ENCODE data around the gene ERFE. TPM values are rescaled to one million over a fixed set of nuclear protein-coding genes. Genes with fewer than 3 reads are reported as not detected.

ERFE gene
- total and polyA plus RNA-seq, 9 of the 15 experiments (the other 6 are each of a cell fraction or from before 2014, with no cell fraction given): 0.55 to 8.2 (median 3.7) TPM

DNA sequence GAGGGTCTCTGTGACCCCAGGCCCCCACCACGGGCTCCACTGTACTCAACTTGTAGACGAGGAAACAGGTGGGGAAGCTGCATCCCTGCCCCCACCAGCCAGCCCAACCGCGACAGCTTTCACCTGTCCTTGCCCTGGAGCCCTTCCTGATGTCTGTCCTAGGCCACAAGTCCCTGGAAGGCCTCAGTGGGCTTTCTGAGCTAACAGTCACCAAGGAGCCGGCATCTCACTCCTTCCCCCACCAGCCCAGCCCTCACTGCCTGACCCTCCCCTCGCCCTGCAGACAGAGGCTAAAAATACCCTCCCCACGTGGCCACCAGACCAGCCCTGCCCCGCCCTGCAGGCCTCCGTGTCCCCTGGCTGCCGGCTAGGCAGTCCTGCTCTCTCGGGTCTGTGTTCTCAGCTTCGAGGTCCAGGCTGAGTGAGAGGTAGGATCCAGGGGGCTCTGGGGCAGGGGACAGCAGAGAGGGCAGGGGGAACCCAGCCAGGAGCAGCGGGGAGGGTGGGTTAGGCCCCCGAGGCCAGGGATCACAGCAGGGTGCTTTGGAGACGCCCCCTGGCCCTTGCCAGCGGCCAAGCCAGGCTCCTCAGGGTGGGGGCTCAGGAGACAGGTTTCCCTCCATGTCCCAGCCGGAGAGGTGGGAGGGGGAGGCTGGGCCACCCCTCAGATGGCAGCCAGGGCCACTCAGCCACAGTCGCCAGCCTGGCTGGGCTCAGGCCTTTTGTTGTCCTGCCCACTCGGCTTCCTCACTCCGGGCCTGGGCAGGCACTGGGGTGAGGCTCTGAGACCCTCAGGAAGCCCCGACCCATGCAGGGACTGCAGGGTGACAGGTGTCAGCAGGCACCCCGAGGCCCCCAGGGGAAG is 20.2 kb upstream of the ERFE start, which contains the start of gene KLHL30:
KLHL30 (plus strand) TSS at position 338 of the 865 bp plus-strand sequence. CDS start 2,087 bp downstream, outside the sequence.
- ChIA-PET POLR2A (no interaction called here), CTCF (ENCODE audit: low intra/inter-chr PET ratio) (no interaction called here)
- no peak within 1 kb of the TSS for H3K27ac ChIP-seq (ENCODE audit: extremely low read depth, low read depth, low read length)
- H3K4me3 ChIP-seq: no peak within 1 kb of the TSS
- DNase-seq (ENCODE audit: extremely low read depth in 1 of 4, low spot score in 3 of 4): peak in 2 of 4 experiments; percentile 38 to 50
- peaks cover 0 to 9% of the 10 kb centered on the region in 2 experiments; a peak in 2 of 5 replicates for H3K27me3 ChIP-seq (ENCODE audit: control insufficient read depth in 2 of 2, insufficient read depth in 2 of 2, low read length in 2 of 2)
- H3K4me2 ChIP-seq (ENCODE audit: insufficient read depth, low read length): peak within 1 kb of the TSS; percentile 21; the same call in 1 of the 2 replicates
- H3K9ac ChIP-seq (ENCODE audit: insufficient read depth in 1 of 2, low read depth in 2 of 2, low read length in 2 of 2): peak within 1 kb of the TSS in 1 of 2 experiments; percentile 43; a peak in 2 of 4 replicates
- 20% methylated on average over 12 of the region's 22 CpGs for WGBS (ENCODE audit: insufficient coverage, low coverage, missing lambda C conversion rate)
- H3K79me2 ChIP-seq (ENCODE audit: control insufficient read depth, insufficient read depth, low read length): no peaks in the 10 kb centered on the region
- in situ Hi-C loops (cut with MboI): no loop called here
- H3K9me3 ChIP-seq (replicated peaks; ENCODE audit: control insufficient read depth, insufficient read depth, low read depth, low read length): no peaks in the 10 kb centered on the region
- H2AFZ ChIP-seq (ENCODE audit: low read depth, low read length): peak within 1 kb of the TSS; percentile 68
- intact Hi-C loops (cut with micrococcal nuclease): loop anchor here (10.0 kb wide), 1 partner anchor 284 kb away; the partner anchor contains the start of gene RAMP1
- H3K9me1 ChIP-seq (ENCODE audit: control insufficient read depth, insufficient read depth, low read length): no peaks in the 10 kb centered on the region
- peaks cover 6 to 62% of the 10 kb centered on the region in 2 experiments; a peak in 4 of 5 replicates for H3K4me1 ChIP-seq (replicated peaks in 1 of 2; ENCODE audit: control insufficient read depth in 2 of 2, insufficient read depth in 2 of 2, low read length in 2 of 2)
- peaks cover 2% of the 10 kb centered on the region; the same call in 1 of the 2 replicates for H4K20me1 ChIP-seq (replicated peaks; ENCODE audit: control insufficient read depth, insufficient read depth, low read length)
- ATAC-seq: peak; percentile 50; the same call in 2 of the 3 replicates
- no TSS peak for BruUV-seq (replicated peaks)
- FAIRE-seq: no peak
- H3K36me3 ChIP-seq (ENCODE audit: control insufficient read depth, insufficient read depth, low read length): no peaks in the 10 kb centered on the region
- TF ChIP-seq HEY1 (CRISPR knock-in tag; IDR thresholded peaks at IDR 0.05; ENCODE audit: borderline replicate concordance) (no peak), L3MBTL2 (IDR thresholded peaks at IDR 0.05) (peak; percentile 56), TAF7 (tag; IDR thresholded peaks at IDR 0.05) (no peak), MCM5 (IDR thresholded peaks at IDR 0.05; ENCODE audit: low read depth) (no peak), RBM39 (optimal IDR thresholded peaks at IDR 0.05; ENCODE audit: low read depth, low read length) (no peak)
- TF ChIP-seq, protein P1, sequence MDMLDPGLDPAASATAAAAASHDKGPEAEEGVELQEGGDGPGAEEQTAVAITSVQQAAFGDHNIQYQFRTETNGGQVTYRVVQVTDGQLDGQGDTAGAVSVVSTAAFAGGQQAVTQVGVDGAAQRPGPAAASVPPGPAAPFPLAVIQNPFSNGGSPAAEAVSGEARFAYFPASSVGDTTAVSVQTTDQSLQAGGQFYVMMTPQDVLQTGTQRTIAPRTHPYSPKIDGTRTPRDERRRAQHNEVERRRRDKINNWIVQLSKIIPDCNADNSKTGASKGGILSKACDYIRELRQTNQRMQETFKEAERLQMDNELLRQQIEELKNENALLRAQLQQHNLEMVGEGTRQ (CRISPR knock-in tag; IDR thresholded peaks at IDR 0.05): peak; percentile 47
- TF ChIP-seq, protein P2, sequence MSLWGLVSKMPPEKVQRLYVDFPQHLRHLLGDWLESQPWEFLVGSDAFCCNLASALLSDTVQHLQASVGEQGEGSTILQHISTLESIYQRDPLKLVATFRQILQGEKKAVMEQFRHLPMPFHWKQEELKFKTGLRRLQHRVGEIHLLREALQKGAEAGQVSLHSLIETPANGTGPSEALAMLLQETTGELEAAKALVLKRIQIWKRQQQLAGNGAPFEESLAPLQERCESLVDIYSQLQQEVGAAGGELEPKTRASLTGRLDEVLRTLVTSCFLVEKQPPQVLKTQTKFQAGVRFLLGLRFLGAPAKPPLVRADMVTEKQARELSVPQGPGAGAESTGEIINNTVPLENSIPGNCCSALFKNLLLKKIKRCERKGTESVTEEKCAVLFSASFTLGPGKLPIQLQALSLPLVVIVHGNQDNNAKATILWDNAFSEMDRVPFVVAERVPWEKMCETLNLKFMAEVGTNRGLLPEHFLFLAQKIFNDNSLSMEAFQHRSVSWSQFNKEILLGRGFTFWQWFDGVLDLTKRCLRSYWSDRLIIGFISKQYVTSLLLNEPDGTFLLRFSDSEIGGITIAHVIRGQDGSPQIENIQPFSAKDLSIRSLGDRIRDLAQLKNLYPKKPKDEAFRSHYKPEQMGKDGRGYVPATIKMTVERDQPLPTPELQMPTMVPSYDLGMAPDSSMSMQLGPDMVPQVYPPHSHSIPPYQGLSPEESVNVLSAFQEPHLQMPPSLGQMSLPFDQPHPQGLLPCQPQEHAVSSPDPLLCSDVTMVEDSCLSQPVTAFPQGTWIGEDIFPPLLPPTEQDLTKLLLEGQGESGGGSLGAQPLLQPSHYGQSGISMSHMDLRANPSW (CRISPR knock-in tag; IDR thresholded peaks at IDR 0.05): no peak
- TF ChIP-seq, protein P3, sequence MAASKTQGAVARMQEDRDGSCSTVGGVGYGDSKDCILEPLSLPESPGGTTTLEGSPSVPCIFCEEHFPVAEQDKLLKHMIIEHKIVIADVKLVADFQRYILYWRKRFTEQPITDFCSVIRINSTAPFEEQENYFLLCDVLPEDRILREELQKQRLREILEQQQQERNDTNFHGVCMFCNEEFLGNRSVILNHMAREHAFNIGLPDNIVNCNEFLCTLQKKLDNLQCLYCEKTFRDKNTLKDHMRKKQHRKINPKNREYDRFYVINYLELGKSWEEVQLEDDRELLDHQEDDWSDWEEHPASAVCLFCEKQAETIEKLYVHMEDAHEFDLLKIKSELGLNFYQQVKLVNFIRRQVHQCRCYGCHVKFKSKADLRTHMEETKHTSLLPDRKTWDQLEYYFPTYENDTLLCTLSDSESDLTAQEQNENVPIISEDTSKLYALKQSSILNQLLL (CRISPR knock-in tag; IDR thresholded peaks at IDR 0.05; ENCODE audit: borderline replicate concordance): no peak
- TF ChIP-seq, protein P4, sequence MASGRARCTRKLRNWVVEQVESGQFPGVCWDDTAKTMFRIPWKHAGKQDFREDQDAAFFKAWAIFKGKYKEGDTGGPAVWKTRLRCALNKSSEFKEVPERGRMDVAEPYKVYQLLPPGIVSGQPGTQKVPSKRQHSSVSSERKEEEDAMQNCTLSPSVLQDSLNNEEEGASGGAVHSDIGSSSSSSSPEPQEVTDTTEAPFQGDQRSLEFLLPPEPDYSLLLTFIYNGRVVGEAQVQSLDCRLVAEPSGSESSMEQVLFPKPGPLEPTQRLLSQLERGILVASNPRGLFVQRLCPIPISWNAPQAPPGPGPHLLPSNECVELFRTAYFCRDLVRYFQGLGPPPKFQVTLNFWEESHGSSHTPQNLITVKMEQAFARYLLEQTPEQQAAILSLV (tag; IDR thresholded peaks at IDR 0.05): no peak
- TF ChIP-seq, protein P5, sequence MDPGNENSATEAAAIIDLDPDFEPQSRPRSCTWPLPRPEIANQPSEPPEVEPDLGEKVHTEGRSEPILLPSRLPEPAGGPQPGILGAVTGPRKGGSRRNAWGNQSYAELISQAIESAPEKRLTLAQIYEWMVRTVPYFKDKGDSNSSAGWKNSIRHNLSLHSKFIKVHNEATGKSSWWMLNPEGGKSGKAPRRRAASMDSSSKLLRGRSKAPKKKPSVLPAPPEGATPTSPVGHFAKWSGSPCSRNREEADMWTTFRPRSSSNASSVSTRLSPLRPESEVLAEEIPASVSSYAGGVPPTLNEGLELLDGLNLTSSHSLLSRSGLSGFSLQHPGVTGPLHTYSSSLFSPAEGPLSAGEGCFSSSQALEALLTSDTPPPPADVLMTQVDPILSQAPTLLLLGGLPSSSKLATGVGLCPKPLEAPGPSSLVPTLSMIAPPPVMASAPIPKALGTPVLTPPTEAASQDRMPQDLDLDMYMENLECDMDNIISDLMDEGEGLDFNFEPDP (CRISPR knock-in tag; IDR thresholded peaks at IDR 0.05): no peak
- TF ChIP-seq, protein P6, sequence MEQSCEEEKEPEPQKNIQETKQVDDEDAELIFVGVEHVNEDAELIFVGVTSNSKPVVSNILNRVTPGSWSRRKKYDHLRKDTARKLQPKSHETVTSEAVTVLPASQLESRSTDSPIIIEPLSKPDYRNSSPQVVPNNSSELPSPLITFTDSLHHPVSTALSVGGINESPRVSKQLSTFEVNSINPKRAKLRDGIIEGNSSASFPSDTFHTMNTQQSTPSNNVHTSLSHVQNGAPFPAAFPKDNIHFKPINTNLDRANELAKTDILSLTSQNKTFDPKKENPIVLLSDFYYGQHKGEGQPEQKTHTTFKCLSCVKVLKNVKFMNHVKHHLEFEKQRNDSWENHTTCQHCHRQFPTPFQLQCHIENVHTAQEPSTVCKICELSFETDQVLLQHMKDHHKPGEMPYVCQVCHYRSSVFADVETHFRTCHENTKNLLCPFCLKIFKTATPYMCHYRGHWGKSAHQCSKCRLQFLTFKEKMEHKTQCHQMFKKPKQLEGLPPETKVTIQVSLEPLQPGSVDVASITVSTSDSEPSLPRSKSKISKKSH (CRISPR knock-in tag; IDR thresholded peaks at IDR 0.05): no peak

All from K562 (cell line).